ENCODE results near the gene PXDN.

Gene PXDN

DNA sequence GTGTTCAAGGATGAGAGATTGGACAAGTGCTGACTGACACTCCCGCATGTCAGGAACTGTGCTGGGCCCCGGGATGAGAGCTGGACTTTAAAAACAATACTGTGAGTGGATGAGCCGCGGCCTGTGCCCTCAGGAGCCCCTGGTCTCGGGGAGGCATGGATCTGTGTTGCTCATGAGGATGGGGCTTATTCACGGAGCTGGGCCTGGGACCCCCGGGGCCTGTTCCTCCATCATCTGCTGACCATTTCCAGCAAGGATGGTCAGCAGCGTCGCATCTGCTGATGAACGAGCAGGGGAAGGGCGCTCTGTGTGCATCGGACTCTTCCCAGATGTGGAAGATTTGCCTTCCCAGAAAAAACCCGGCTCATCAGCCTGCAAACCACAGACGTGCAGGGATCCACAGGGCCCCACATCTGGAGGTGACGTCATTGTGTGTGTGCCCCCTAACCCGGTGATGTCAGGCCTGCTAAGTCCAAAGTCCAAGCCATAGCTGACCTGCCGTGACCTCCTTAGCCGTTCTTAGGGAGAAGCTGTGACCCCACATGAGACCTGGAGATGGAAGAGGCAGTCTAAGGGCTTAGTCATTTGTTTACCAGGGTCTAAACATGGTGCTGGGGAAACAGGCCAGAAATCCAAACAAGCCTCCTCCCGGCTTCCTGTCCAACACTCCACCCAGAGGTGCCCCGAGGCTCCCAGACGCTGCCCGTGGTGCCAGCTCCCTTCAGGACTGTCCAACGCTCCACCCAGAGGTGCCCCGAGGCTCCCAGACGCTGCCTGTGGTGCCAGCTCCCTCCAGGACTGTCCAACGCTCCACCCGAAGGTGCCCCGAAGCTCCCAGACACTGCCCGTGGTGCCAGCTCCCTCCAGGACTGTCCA, 143.9 kb downstream of the PXDN start:
- DNase-seq (ENCODE audit: low read depth in 2 of 2, low spot score in 1 of 2), result no peak

DNA sequence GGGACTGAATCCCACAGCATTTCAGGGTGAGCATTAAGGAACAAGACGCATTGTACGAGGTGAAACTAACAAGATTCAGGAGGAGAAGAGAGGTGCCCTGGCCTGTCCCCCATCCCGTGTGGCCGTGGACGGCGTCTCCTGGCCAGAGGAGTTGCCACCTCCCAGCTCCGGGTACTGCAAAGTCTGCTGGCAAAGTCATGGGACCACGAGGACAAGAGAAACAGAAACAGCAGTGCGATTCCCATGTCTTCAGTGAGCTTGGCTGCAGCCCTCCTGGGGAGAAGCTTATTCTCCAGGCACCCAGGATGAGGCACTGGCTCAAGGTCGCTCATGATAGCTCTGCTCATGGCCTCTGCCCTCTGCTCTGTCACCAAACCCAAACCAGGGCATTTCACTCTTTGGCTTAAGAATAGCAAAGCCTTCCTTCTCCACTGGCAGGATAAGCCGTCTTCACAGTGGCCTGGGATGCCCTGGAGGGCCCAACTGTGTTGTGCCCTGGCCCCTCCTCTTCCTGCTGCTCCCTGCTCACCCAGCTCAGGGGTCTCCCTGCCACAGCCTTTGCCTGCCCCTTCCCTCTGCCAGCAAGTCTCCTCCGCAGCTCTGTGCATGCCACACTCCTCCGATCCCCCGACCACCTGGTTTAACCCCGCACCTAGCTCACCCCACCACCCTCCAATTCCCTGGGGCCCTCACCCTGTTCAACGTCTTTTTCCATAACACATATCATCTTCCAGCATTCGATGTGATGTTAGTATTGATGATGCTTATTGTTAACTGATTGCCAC, 144.8 kb downstream of the PXDN start:
- no peak for DNase-seq (ENCODE audit: low read depth in 2 of 2, low spot score in 1 of 2)

DNA sequence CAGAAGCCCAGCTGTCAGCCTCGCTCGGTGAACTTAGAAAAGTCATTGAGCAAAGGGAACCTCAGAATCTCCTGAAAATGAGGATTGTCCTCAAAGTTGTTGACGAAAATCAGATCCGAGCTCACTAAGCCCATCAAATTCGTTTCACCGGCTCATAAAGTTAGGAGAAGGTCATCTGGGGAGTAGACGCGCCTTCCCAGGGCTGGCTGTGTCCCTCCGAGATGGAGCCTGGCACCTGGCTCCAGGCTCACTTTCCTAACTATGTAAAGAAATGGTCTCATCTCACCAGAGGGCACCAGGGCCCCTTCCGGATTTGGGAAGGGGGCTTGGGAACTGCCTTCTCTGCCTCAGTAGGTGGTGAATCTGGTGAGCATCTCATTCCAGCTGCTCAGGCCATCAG, 145.5 kb downstream of the PXDN start:
- no peak for DNase-seq (ENCODE audit: low read depth in 2 of 2, low spot score in 1 of 2)

DNA sequence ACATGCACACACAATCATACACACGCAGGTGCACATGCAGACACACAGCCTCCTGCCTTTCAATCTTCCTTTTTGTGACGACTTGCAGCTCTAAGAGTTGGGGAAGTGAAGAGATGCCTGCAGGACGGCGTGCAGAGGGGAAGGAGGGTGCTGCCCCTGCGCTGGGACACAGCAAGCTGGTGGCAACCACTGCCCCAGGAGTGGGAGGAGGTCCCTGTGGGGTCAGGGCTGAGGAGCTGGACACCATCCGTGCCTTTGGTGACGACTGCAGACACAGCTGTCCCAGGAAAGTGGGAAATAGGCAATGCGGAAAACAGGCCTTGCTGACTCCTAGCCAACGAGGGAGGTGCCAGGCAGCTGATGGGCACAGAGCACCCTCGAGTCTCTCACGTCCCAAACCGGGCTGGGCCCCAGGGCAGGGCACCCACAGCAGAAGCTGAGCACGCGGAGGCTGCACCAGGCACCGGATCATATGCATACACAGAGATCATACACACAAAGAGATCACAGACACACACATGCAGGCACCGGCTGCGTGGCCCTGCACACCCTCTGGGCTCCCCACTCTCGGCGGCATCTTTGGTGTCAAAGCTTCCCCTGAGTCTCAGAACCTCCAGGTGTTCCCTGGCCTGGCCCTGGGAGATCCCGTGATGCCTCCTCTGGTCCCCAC, 146.1 kb downstream of the PXDN start:
- no peak for DNase-seq (ENCODE audit: low read depth in 2 of 2, low spot score in 1 of 2)

DNA sequence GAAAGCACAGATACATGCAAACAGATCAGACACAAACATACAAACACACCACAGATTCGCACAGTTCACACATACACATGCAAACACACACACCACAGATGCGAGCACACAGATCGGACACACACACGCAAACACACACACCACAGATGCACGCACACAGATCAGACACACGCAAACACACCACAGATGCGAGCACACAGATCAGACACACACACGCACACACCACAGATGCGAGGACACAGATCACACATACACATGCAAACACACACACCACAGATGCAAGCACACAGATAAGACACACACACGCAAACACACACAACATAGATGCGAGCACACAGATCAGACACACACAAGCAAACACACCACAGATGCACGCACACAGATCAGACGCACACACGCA, 149.0 kb downstream of the PXDN start:
- DNase-seq (ENCODE audit: low read depth in 2 of 2, low spot score in 1 of 2), result no peak

DNA sequence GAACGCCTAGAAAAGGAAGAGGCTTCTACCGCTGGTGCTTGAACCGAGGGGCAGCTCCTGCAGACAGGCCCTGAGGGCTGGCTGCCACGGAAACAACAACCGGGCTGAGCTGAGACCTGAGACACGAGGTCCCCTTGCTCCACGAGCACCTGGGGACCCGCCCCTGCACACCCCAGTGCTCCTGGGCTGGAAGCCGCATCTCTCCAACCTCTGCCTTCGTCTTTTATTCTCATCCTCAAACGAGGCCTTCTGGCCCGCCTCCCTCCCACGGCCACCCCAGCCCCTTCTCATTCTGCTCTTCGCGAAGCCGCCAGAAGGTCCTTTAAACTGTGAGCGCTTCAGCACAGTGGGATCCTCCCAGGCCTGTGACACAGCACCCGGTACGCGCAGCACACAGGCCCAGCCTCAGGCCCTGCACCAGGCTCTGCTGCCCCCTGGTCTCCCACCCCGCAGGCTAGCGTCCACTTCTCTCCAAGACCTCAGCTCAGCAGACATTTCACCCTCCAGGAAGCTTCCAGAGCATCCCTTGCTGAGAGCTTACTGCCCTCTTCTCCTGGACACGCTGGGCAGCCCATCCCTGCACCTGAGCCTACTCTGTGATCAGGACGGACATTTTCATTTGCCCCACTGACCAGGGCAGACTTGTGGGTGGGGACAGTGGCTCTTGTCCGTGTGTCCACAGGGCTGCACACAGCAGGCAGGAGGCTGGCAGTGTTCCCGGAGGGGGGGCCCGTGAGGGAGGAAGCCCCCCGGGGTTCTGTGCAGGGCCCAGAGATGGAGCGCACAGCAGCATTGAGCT, 149.7 kb downstream of the PXDN start:
- DNase-seq (ENCODE audit: low read depth in 2 of 2, low spot score in 1 of 2), result no peak

DNA sequence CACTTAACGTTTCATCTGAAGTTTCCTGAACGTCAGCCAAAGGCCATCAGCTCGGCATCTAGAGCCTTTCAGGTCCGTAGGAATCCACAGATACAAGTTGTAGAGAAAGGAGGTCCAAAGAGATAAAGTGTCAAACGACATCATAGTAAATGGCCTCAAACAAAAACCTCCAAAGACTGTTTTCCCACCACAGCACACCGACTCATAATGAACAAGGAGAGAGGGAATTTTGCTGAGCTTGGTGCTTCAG, 150.3 kb downstream of the PXDN start:
- DNase-seq (ENCODE audit: low read depth in 2 of 2, low spot score in 1 of 2), result no peak

DNA sequence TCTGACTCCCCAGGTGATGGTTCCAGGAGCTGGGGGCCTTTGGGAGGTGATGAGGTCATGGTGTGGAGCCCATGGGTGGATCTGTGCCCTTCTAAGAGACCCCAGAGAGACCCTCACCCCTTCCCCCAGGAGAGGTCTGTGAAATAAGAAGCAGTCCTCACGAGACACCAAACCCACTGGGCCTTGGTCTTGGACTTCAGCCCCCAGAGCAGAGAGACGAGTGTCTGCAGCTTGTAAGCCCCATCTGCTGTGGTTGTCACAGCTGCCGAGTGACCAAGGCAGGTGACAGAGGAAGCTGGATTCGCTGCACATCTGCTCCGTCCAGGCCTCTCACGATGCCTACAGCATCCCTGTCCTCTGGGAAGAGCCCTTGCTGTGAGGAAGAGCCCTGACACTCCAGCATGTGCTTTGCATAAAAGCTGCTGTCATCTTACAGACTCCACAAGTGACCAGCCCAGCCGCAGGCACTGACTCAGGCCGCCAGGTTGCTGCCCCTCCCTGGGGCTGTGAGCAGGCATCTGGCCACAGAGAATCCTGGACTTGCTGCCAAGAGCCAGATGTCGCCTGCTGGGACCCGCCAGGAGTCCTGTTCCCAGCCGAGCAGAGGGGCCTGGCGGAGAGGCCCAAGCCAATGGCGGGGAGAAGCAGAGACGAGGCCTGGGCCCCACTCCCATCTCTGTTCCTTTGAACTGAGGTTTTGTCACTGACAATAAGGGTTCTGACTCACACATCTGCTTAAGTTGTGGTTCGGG, 150.8 kb downstream of the PXDN start:
- DNase-seq (ENCODE audit: low read depth in 2 of 2, low spot score in 1 of 2), result no peak

DNA sequence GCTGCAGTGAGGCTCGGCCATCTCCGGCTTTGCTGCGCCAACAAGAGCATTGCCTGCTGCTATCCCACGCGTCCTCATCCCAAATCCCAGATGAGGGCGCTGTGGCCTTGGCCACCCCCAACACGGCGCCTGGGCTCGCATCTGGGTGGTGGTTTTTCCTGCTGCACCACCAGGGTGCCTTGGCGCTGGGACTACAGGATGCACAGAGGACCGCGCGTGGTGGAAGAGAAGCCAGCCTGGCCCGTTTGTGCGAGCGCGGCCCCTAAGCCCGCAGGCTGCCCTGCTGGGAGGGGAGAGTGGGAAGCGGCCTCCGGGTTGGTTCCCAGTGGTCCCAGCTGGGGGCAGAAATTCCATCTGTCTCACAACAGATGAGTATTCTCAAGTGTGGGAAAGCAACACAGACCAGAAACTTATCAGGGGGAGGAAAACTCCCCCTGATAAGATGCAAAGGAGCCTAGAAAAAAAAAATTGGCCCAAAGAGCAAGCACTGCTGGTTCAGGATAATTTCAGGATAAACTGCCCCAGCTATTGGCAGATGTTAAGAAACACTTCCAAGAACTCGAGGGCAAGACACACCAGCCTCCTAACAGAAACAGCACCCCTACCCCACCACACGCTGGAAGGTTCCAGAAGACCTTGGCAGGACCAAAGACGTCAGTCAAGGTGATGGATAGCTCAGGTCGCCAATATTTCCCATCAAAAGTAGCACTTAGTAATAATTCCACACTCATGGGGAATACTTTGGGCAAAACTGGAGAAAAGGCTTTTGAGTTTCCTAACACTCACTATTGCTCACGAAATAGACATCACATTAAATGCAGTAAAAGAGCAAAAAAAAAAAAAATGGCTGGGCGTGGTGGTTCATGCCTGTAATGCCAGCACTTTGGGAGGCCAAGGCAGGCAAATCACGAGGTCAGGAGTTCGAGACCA, 152.1 kb downstream of the PXDN start:
- DNase-seq (ENCODE audit: low read depth in 2 of 2, low spot score in 1 of 2), result no peak

DNA sequence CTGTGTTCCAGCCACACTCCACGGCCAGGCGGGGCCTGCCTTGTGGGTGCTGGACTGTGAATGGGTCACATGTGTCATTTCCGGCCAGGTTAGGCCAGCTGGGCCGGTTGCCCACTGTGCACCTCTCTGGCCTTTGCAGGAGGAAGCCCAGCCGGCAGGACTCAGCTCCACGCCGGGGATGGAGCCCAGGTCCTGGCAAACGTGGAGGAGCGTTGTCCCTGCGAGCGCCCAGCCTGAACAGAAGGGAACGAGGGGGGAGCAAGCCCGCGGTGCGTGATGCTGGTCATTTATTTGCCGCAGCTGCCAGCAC, 152.9 kb downstream of the PXDN start:
- DNase-seq (ENCODE audit: low read depth in 2 of 2, low spot score in 1 of 2), result no peak

DNA sequence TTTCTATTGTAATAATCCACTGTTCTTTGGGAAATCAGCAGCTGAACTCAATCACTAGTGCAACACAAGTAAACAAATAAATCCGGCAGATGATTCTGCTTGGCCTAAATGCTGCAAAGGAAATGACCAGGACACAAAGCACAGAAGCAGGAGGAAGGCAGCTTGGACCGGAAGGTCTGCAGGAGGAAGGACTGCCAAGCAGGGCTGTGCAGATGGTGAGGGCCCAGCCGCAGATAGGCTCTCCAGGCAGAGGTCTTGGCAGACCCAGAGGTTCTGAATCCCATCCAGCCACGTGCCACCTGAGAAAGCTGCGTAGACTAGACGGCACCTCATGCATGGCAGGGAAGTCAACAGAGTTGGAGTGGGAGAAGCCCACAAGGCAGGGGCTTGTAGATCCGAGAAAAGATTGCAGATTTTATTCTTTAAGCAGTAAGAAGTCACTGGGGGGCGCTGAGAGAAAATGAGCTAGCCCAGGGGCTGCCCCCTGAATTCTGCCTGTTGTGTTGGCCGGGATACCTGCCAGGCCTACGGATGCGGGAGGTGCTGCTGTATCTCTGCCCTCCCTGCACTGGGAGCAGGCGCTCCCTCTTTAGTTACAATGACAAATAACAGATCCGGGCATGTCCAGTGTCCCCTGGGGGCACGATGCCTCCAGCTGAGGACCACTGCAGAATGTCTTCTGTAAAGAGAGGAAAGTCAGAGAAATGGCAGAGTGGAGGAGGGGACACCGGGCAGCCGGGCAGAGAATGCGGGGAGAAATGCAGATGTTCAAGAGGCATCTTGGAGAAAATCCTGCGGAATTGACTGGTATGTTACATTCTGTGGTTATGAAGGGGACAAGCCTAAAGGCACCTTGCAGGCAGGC, 153.5 kb downstream of the PXDN start:
- no peak for DNase-seq (ENCODE audit: low read depth in 2 of 2, low spot score in 1 of 2)

DNA sequence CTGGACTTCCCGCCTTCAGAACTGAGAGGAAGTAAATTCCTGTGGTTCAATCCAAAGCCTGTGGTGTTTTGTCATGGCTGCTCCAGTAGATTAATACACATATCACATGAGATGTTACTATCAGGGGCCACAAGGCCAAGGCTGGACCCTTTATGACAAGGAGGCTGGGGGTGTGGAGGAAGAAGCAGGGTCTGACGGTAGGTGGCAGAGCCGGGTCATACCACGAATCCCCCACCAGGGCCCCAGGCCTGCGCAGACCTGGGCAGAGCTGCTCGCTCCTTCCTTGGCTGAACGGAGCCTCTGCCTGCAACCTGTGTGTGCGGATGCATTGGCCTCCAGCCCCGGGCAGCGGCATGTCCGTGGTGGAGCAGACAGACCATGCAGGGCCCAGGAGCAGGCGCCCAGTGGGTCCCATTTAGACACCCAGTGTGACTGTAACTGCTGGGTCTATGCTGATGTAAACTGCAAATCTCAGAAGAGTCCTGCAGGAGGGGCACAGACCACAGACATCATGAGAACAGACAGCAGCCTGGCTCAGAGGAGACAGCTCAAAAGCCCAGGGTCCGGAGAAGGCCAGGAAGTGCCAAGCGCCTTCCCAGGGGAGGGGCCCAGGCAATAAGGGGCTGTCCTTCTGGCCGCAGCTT, 155.2 kb downstream of the PXDN start:
- no peak for DNase-seq (ENCODE audit: low read depth in 2 of 2, low spot score in 1 of 2)

DNA sequence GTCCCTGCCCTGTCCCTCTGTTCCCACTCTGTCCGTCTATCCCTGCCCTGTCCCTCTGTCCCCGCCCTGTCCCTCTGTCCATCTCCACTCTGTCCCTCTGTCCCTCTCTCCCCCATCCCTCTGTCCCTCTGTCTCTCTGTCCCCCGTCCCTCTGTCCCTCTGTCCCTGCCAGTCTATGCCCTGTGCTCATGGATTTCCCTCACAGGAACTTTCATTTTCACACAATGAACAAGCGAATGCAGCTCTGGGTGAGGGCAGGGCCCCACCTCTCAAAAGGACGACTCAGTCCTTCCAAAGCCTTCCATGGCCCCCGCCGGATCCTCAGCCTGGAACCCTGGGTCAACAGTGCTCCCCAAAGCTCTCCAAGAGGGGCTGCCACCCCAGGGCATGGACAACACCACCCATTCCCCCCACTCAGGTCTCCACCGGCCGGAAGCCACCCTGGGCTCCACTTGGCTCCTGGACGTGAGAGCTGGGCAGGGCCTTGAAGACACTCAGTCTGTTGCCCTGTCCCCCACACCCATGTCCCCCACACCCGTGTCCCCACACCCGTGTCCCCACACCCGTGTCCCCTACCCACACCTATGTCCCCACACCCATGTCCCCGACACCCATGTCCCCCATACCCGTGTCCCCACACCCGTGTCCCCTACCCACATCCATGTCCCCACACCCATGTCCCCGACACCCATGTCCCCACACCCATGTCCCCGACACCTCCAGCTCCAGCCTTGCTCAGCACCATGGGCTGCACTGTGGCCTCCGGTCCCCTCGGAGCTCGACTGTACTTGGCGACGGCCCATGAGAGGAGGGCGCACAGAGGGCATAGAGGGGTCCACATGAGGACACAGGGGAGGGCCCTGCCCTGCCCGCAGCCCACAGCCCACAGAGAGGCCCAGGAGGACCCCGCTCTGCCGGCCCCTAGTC, 156.0 kb downstream of the PXDN start:
- DNase-seq (ENCODE audit: low read depth in 2 of 2, low spot score in 1 of 2), result no peak

DNA sequence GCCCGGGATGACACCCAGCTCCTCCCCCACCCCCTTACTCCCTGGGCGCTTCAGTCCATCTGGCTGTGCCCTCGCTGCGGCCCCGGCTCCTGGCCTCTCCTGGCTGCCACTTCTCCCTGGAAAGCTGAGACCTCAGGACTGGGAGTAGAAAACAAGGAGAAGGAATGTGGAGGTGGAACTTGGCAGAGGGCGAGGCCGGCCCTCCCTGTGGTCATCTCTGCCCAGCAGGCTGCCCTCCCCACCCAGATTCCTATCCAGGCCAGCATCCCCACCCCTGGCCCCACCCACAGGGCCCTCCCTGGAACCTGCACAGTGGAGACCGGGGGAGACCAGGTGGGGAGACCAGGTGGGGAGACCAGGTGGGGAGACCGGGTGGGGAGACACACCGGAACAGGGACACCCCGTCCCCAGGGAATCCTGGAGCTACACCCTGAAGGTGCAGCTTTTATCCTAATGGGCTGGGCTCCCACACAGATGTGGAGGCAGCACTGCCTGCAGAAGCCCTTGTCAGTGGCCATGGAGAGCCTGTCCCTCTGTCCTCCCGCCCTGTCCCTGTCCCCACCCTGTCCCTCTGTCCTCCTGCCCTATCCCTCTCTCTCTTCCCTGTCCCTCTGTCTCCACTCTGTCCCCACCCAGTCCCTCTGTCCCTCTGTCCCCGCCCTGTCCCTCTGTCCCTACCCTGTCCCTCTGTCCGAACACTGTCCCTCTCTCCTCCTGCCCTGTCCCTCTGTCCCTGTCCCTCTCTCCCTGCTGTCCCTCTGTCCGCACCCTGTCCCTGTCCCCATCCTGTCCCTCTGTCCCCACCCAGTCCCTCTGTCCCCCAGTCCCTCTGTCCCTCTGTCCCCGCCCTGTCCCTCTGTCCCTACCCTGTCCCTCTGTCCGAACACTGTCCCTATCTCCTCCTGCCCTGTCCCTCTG, 157.1 kb downstream of the PXDN start:
- no peak for DNase-seq (ENCODE audit: low read depth in 2 of 2, low spot score in 1 of 2)

DNA sequence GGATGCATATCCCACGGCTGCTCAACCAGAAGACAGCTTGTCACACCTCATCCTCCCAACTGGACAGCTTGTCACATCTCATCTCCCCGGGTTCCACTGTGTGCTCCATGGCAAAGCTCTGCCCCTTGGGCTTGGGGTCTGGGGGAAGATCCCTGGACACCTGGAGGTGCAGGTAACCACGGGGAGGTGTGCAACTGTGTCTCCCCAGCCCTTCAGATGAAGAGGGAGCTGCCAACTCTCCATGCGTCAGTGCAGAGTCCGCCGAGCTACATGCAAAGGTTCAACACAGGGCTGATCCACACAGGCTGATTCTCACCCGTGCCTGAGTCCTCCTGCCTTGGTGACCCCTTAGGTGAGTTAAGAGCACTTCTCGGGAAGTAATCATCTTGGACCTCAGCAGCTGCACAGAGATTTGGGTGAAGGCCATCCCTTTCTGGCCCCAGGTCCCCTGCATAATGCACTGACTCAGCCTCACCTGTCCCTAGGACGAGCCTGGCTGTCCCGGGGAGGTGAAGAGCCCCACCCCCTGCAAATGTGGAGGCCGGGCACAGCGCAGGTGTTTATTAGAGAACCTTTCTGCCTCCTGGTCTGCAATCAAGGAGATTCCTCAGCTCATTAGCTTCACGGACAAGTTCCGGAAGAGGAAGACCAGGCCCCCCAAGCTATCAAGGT, 157.9 kb downstream of the PXDN start:
- no peak for DNase-seq (ENCODE audit: low read depth in 2 of 2, low spot score in 1 of 2)

DNA sequence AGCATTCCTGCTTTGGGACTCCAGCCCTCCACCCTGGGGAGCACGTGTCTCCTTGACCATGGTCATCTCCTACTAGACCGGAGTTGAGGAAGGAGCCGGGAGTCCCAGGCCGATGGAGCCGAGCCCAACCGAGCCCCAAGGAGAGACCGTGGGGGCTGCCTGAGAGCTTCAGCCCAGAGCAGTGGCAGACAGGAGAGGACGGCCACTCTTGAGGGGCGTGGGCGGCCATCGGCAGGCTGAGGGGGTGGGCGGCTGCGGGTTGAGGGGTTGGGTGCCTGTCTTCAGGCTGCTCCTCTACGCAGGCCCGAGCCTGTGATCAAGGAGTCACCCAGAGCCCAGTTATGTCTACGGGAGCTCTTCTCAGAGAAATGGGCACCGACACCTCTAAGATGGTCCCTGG, 158.7 kb downstream of the PXDN start:
- no peak for DNase-seq (ENCODE audit: low read depth in 2 of 2, low spot score in 1 of 2)

Measured in stimulated activated CD8-positive, alpha-beta memory T cell treated with anti-CD3 and anti-CD28 coated beads, Interleukin-4, amount 100 ng/mL, for 1 hour (primary cell).